Stomach (tissue), 9 donors: ENCODE results near the gene SF3B6. TPM values are rescaled to one million over a fixed set of nuclear protein-coding genes. Genes with fewer than 3 reads are reported as not detected.

Source experiments
- DNase-seq, 2 donors: peaks; one replicate each; pipeline versions ENCODE4 v3.0.0 to v3.0.0-alpha.2; 2013 to 2019
- H3K27ac ChIP-seq, 5 donors: fragments of 200-600 bp in 4 of 5; sonication (generic) in 4 of 5; one replicate each; pipeline ENCODE4 v1.5.1; 2013 to 2019; ENCODE audit warnings: mild to moderate bottlenecking in 1 of 5, moderate library complexity in 1 of 5
- H3K27me3 ChIP-seq, 3 donors: fragments of 200-600 bp; sonication (generic); one replicate each; pipeline ENCODE4 v1.5.1; 2017 to 2019; ENCODE audit warnings: mixed run types in 1 of 3
- H3K36me3 ChIP-seq, 4 donors: fragments of 200-600 bp; sonication (generic); 1 replicate in 3 of 4; 2 replicates in 1 of 4; pipeline ENCODE4 v1.5.1; 2016 to 2019
- H3K4me1 ChIP-seq, 4 donors: fragments of 200-600 bp; sonication (generic); one replicate each; pipeline ENCODE4 v1.5.1; 2016 to 2019
- H3K4me3 ChIP-seq, 4 donors: fragments of 200-600 bp; sonication (generic) in 3 of 4; one replicate each; pipeline ENCODE4 v1.5.1; 2016 to 2019; ENCODE audit warnings: mild to moderate bottlenecking in 1 of 4
- H3K9me3 ChIP-seq, 4 donors: fragments of 200-600 bp; sonication (generic); one replicate each; pipeline ENCODE4 v1.5.1; 2016 to 2019
- EP300 ChIP-seq: sonication (generic); formaldehyde crosslinking; IDR thresholded peaks from one replicate; pipeline ENCODE4 v1.6.1; 2017; ENCODE audit warnings: antibody characterized with exemption
- POLR2A ChIP-seq, 4 donors: fragments of 450-650 bp; IDR thresholded peaks; one replicate each; pipeline ENCODE4 v1.6.1; 2016; ENCODE audit warnings: antibody characterized with exemption in 4 of 4, control low read depth in 2 of 4, mild to moderate bottlenecking in 1 of 4, moderate library complexity in 1 of 4
- POLR2AphosphoS5 ChIP-seq, 3 donors: sonication (generic); formaldehyde crosslinking; IDR thresholded peaks; one replicate each; pipeline ENCODE4 v1.6.1; 2016; ENCODE audit warnings: antibody characterized with exemption in 3 of 3
- WGBS, 5 donors: extraction: QIAGEN DNeasy Blood & Tissue Kit in 3 of 5; methylation state at CpG; one replicate each; pipeline versions ENCODE4 v1.1.5 to v1.1.7; 2013 to 2018; 5-methylcytosine and 5-hydroxymethylcytosine counted together
- intact Hi-C: fragments of 100-400 bp; cut with DNase I; formaldehyde crosslinking; loops from one replicate; pipeline ENCODE4 v1.15.1; 2023; ENCODE audit warnings: low total_unique reads
- polyA plus RNA-seq, 3 donors: library from polyadenylated mRNA; stranded (reverse); fragments of 200-250 nt; gene quantifications; one replicate each; pipeline ENCODE4 v1.2.3, GENCODE V29; 2013
- total RNA-seq, 5 donors: library from RNA; depleted of rRNA; stranded (reverse); fragments of >200 nt; gene quantifications; one replicate each; pipeline versions ENCODE4 v1.1.0 to v1.2.3, GENCODE V29; 2014 to 2016
- TF ChIP-seq, protein P1 (sequence below), 7 experiments: fragments of 450-650 bp in 4 of 7; fragments of 200-600 bp in 3 of 7; sonication (generic) in 3 of 7; IDR thresholded peaks; one replicate each; pipeline ENCODE4 v1.5.1; 2016 to 2019; ENCODE audit warnings: antibody characterized with exemption in 7 of 7, control low read depth in 2 of 7, mild to moderate bottlenecking in 1 of 7
- donor health status: healthy with polysubstance abuse.
- donor health status: Bipolar disorder and iron deficiency.
- donor health status: healthy.

SF3B6 gene
- total and polyA plus RNA-seq, 8 donors, result 18.8 to 139 (median 89.2) TPM

DNA sequence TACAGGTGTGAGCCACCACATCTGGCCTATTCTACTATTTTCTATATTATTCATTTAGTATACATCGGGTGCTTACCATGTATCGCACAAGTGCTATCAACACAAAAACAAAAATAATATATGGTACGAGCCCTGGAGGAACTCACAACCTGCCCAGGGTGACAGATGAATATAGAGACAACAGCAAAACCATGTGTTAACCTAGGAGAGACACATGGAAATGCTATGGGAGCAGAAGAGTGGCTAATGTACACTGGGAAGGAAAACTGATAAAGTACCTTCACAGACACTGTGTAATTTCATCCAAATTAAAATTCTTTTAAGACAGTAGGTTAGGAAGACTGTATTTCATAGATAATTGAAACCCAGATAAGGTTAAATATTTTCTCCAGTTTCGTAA lies 3.9 kb downstream of the SF3B6 start:
- H3K4me1 ChIP-seq, result peaks cover 11 to 28% (median 22%) of the 10 kb centered on the region in 4 donors
- intact Hi-C loops, result loop anchor here (10.0 kb wide), 1 partner anchor 147 kb away; the partner anchor contains the start of gene ATAD2B

GRCh38 chr2:24065341-24065740 lies 10.8 kb downstream of the SF3B6 start:
- H3K4me1 ChIP-seq, result no peaks in the 10 kb centered on the region
- 75 to 88% (median 82%) methylated on average over 2 of the region's 2 CpGs for WGBS, 5 donors
- no peak for DNase-seq
- no peaks in the 10 kb centered on the region for H3K9me3 ChIP-seq
- H3K27me3 ChIP-seq, result no peaks in the 10 kb centered on the region
- intact Hi-C loops, result no loop called here
- no peak overlapping the region for H3K4me3 ChIP-seq
- TF ChIP-seq, protein P1, sequence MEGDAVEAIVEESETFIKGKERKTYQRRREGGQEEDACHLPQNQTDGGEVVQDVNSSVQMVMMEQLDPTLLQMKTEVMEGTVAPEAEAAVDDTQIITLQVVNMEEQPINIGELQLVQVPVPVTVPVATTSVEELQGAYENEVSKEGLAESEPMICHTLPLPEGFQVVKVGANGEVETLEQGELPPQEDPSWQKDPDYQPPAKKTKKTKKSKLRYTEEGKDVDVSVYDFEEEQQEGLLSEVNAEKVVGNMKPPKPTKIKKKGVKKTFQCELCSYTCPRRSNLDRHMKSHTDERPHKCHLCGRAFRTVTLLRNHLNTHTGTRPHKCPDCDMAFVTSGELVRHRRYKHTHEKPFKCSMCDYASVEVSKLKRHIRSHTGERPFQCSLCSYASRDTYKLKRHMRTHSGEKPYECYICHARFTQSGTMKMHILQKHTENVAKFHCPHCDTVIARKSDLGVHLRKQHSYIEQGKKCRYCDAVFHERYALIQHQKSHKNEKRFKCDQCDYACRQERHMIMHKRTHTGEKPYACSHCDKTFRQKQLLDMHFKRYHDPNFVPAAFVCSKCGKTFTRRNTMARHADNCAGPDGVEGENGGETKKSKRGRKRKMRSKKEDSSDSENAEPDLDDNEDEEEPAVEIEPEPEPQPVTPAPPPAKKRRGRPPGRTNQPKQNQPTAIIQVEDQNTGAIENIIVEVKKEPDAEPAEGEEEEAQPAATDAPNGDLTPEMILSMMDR (IDR thresholded peaks at IDR 0.05), result no peak
- TF ChIP-seq EP300 (no peak), POLR2A (IDR thresholded peaks at IDR 0.05) (no peak), POLR2AphosphoS5 (IDR thresholded peaks at IDR 0.05) (no peak)
- no peak overlapping the region for H3K27ac ChIP-seq
- H3K36me3 ChIP-seq, result peaks cover 33 to 92% (median 78%) of the 10 kb centered on the region in 4 donors

More for the DNA sequence above, 3.9 kb downstream of the SF3B6 start:
- no peak for TF ChIP-seq EP300
- TF ChIP-seq POLR2AphosphoS5 (IDR thresholded peaks at IDR 0.05), result no peak
- no peak for TF ChIP-seq POLR2A (IDR thresholded peaks at IDR 0.05)
- TF ChIP-seq, protein P1 (IDR thresholded peaks at IDR 0.05), result no peak
- WGBS, 5 donors, result 87 to 94% (median 91%) methylated on average over 4 of the region's 4 CpGs
- no peak for DNase-seq
- peaks cover 22 to 73% (median 66%) of the 10 kb centered on the region in 4 donors for H3K36me3 ChIP-seq
- H3K9me3 ChIP-seq, result no peaks in the 10 kb centered on the region
- no peak overlapping the region for H3K27ac ChIP-seq
- H3K4me3 ChIP-seq, result no peak overlapping the region
- H3K27me3 ChIP-seq, result no peaks in the 10 kb centered on the region

DNA sequence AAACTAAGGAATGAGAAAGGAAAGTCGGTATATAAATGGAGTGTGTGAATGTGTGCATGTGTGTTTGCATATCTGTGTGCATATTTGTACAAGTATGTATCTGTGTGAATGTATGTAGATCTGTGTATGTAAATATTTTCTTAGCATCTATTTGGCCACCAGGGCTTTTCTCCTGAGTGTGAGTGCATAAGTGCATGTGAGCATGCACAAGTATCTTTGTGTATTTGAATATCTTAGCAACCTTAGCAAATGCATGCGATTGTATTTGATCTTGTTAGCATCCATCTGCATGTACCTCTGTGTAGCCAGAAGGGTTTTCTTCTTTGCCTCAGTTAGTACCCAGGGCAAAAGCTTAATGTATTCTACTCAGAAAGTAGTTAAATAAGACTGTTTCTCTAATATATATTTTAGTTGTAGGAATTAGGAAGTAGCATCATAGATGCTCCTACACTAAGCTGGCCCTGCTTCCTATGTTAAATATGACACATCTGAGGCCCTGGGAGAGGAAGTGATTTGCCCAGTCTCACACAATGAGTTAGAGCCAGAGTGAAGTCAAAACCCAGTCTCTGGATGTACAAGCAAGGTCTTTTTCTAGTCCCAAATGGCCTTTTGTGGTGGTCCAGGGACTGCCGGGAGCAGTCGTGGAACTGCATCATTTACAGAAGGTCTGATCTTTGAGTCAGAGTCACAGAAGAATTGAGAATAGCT lies 17.4 kb downstream of the SF3B6 start:
- intact Hi-C loops, result no loop called here
- H3K36me3 ChIP-seq, result peaks cover 0 to 49% (median 32%) of the 10 kb centered on the region in 4 donors
- H3K27me3 ChIP-seq, result no peaks in the 10 kb centered on the region
- no peak overlapping the region for H3K4me3 ChIP-seq
- H3K27ac ChIP-seq, result no peak overlapping the region
- WGBS, 5 donors, result 71 to 73% (median 72%) methylated on average over 4 of the region's 4 CpGs
- TF ChIP-seq, protein P1 (IDR thresholded peaks at IDR 0.05), result no peak
- H3K4me1 ChIP-seq, result no peaks in the 10 kb centered on the region
- H3K9me3 ChIP-seq, result no peaks in the 10 kb centered on the region
- no peak for DNase-seq

GRCh38 chr2:24055750-24056149 lies 20.4 kb downstream of the SF3B6 start:
- 79 to 96% (median 89%) methylated on average over 6 of the region's 6 CpGs for WGBS, 5 donors

More at GRCh38 chr2:24055750-24056149, 20.4 kb downstream of the SF3B6 start:
- TF ChIP-seq POLR2A (IDR thresholded peaks at IDR 0.05) (no peak), EP300 (no peak), POLR2AphosphoS5 (IDR thresholded peaks at IDR 0.05) (no peak)
- TF ChIP-seq, protein P1 (IDR thresholded peaks at IDR 0.05), result no peak
- Histone ChIP-seq H3K9me3 (no peaks in the 10 kb centered on the region), H3K4me1 (peaks cover 2 to 16% (median 13%) of the 10 kb centered on the region in 4 donors), H3K36me3 (peaks cover 0 to 22% (median 15%) of the 10 kb centered on the region in 4 donors), H3K4me3 (no peak overlapping the region), H3K27me3 (no peaks in the 10 kb centered on the region), H3K27ac (no peak overlapping the region)
- intact Hi-C loops, result no loop called here
- DNase-seq, result no peak
